D721Med (cell line): ENCODE data around the gene GSTT4.

Experiments used
- DNase-seq: peaks from one replicate; pipeline ENCODE4 v3.0.0; 2011; ENCODE audit warnings: low spot score; ENCODE audit not compliant: insufficient read length
- FAIRE-seq: peaks from 2 replicates; lab custom pipeline; 2011; peaks lifted over from hg19 to GRCh38; lab: Jason Lieb, UNC
- TF ChIP-seq, protein P1 (sequence below): IDR thresholded peaks from 2 replicates; pipeline ENCODE4 v1.5.1; 2012; ENCODE audit warnings: mild to moderate bottlenecking, control low read depth; ENCODE audit not compliant: insufficient read depth; ENCODE audit errors: missing control alignments

GSTT4 gene

DNA sequence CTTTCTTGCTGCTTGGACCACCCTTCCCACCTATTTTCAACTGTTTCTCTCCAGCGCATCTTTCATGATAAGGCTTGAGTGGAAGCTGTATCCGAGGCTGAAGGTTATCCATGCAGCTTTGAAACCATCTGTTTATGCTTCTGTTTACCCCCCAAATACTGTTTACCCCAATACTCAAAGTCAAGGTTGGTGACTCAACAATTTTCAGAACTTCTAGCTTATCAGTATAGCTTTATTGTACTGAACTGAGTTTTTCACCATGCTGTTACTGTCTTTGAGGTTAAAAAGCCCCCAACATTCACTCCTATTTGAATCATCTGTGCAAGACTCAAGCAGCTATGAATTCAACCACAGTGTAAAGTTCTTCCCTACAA lies 4.8 kb upstream of the GSTT4 start:
- no peak for DNase-seq
- TF ChIP-seq, protein P1, sequence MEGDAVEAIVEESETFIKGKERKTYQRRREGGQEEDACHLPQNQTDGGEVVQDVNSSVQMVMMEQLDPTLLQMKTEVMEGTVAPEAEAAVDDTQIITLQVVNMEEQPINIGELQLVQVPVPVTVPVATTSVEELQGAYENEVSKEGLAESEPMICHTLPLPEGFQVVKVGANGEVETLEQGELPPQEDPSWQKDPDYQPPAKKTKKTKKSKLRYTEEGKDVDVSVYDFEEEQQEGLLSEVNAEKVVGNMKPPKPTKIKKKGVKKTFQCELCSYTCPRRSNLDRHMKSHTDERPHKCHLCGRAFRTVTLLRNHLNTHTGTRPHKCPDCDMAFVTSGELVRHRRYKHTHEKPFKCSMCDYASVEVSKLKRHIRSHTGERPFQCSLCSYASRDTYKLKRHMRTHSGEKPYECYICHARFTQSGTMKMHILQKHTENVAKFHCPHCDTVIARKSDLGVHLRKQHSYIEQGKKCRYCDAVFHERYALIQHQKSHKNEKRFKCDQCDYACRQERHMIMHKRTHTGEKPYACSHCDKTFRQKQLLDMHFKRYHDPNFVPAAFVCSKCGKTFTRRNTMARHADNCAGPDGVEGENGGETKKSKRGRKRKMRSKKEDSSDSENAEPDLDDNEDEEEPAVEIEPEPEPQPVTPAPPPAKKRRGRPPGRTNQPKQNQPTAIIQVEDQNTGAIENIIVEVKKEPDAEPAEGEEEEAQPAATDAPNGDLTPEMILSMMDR, result no peak

DNA sequence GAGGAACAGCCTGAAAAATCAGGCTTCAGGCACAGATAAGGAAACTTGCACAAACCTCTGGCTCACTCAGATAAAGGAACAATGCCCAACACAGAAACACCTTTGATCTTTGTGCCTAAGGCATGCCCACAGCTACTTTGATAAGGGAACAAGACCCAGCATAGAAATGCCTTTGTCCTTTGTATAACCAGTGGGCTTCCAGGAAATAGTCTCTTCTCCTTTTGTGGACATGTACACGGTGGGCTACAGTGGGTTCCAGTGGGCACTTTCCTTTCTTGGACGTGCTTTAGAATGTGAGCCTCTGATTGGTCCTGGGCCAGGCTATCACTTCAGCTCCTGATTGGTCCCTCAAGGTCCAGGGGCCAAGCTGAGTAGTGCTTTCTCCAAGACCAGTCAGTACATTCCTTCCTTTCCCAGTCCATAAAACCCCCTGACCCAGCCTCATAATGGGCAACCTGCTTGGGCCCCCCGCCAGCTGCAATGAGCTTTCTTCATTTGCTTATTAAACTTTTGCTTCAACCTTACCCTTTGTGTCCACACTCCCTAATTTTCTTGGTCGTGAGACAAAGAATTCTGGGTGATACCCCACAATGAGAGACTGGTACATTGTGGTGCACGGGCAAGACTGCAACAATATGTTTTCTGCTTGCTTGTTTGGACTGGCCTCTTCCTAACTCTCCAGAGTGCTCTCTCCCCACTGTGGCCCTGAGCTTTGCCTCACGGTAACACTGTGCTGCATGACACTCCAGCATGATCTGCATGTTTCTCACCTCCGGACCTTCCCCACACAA lies 4.2 kb upstream of the GSTT4 start:
- FAIRE-seq, result no peak
- TF ChIP-seq, protein P1, result no peak
- no peak for DNase-seq

More for the DNA sequence above, 4.8 kb upstream of the GSTT4 start:
- no peak for FAIRE-seq

DNA sequence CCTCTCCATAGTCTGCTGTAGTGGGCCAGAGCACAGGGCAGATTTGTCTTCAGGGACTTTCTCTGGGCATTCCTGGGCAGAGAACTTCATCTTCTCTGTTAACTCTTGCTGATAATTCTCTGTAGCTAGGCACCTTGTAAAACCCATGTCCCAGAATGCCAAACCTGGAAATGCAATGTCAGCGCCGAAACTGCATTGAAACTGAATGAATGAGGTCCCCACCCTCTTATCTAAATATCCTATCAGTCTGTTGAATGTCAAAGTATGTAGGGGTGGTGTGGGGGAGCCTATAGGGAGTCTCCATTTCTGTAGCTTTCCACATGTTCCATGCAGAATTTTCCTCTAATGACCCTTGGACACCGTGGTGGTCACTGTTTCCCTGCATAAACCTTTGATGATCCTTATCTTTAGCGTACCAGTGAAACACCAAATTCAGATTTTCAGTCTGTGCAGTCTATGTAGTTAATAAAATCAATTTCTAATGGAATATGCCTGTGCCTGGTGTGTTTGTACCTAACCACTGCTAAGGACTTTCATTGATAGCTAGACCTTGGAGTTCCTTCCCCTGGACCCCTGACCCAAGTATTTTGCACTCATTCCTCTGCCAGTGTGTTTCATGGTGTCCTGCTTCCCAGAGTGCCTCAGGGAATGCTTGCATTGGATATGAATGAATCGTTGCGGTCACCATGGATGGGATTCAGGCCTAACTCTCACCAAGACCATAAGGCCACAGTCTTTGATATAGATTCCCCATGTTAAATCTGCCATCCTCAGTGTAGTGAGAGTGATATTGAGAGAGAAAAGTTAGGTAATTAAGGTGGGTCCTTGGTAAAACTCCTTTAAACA lies 3.4 kb upstream of the GSTT4 start:
- TF ChIP-seq, protein P1, result no peak
- DNase-seq, result no peak
- no peak for FAIRE-seq

DNA sequence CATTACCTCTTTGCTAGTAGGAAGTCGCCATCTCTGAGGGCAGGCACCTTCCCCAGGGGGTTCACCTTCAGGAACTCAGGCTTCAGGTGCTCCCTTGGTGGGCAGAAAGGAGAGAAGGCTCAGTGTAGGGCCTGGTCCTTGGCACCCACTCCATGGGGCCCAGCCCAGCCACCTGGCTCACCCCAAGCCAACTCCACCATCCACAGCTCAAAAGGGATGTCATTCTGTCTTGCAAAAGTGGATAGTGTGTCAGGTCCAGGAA lies 2.7 kb upstream of the GSTT4 start:
- FAIRE-seq, result no peak
- TF ChIP-seq, protein P1, result no peak
- no peak for DNase-seq

DNA sequence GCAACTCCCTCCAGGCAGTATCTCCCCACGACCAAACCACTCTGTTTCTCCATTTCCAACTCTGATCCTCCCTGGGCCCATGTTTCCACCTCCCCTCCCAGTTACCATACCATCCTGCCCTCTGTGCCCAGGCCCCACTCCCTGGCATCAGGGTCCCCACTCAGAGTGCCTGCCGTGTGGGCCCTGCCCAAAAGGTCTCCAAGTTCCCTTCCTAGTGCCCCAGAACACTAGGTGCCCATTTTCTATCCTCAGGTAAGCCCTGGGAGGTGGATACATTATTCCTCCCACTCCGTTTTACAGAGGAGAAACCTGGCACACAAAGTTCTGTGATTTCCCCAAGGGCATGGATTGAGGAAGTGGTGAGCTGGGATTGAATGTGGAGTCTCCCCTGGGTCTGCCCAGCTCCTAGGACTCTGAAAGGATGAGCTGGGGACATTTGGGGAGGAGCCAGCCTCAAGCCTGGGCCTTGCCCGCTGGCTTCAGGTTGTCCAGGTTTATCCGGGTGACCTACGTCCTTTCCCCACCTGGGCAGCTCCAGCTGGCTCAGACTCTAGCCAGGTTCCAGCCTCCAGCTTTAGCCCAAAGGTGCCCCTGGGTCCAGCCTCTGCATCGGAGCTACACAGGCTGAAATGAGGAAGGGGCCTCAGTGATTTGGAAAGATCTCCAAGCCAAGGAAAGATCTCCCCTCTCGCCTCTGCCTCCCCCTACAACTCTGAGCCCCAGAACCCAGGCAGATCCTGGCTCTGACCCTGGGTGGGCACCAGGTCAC lies 2.2 kb upstream of the GSTT4 start:
- TF ChIP-seq, protein P1, result no peak
- FAIRE-seq (no peak), DNase-seq (no peak)

DNA sequence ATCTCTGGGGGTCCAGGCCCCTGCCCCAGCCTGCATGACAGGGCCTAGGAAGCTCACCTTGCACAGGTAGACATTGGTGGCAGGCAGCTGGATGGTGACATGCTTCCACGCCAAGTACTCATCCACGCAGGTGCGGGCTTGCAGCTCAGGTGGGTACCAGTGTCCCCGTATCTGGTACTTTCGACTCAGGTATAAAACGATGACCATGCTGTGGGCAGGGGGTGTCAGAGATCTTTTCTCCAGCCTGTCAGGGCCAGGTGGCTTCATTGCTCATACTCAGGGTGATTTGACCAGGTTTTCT lies 1.6 kb upstream of the GSTT4 start:
- TF ChIP-seq, protein P1, result no peak
- FAIRE-seq, result no peak

More for the DNA sequence above, 1.6 kb upstream of the GSTT4 start:
- no peak for DNase-seq
